IPS-18a (cell line): ENCODE data around the gene NSD1.

Experiments
- H3K27ac ChIP-seq: one replicate; pipeline ENCODE4 v1.5.1; 2013; ENCODE audit warnings: low read length
- H3K27me3 ChIP-seq: one replicate; pipeline ENCODE4 v1.6.1; 2013; ENCODE audit warnings: mild to moderate bottlenecking, low read length; ENCODE audit not compliant: control insufficient read depth, insufficient read depth
- H3K36me3 ChIP-seq: one replicate; pipeline ENCODE4 v1.6.1; 2013; ENCODE audit warnings: low read depth, low read length; ENCODE audit not compliant: control insufficient read depth
- H3K4me1 ChIP-seq: one replicate; pipeline ENCODE4 v1.6.1; 2013; ENCODE audit warnings: low read depth, low read length; ENCODE audit not compliant: control insufficient read depth
- H3K4me3 ChIP-seq: one replicate; pipeline ENCODE4 v1.5.1; 2013; ENCODE audit warnings: low read length
- H3K9ac ChIP-seq: one replicate; pipeline ENCODE4 v1.6.1; 2013; ENCODE audit warnings: mild to moderate bottlenecking, low read length, moderate library complexity
- H3K9me3 ChIP-seq: one replicate; pipeline ENCODE4 v1.6.1; 2013; ENCODE audit warnings: low read depth, low read length; ENCODE audit not compliant: control insufficient read depth

Gene NSD1, protein sequence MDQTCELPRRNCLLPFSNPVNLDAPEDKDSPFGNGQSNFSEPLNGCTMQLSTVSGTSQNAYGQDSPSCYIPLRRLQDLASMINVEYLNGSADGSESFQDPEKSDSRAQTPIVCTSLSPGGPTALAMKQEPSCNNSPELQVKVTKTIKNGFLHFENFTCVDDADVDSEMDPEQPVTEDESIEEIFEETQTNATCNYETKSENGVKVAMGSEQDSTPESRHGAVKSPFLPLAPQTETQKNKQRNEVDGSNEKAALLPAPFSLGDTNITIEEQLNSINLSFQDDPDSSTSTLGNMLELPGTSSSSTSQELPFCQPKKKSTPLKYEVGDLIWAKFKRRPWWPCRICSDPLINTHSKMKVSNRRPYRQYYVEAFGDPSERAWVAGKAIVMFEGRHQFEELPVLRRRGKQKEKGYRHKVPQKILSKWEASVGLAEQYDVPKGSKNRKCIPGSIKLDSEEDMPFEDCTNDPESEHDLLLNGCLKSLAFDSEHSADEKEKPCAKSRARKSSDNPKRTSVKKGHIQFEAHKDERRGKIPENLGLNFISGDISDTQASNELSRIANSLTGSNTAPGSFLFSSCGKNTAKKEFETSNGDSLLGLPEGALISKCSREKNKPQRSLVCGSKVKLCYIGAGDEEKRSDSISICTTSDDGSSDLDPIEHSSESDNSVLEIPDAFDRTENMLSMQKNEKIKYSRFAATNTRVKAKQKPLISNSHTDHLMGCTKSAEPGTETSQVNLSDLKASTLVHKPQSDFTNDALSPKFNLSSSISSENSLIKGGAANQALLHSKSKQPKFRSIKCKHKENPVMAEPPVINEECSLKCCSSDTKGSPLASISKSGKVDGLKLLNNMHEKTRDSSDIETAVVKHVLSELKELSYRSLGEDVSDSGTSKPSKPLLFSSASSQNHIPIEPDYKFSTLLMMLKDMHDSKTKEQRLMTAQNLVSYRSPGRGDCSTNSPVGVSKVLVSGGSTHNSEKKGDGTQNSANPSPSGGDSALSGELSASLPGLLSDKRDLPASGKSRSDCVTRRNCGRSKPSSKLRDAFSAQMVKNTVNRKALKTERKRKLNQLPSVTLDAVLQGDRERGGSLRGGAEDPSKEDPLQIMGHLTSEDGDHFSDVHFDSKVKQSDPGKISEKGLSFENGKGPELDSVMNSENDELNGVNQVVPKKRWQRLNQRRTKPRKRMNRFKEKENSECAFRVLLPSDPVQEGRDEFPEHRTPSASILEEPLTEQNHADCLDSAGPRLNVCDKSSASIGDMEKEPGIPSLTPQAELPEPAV (N-terminal part only)

DNA sequence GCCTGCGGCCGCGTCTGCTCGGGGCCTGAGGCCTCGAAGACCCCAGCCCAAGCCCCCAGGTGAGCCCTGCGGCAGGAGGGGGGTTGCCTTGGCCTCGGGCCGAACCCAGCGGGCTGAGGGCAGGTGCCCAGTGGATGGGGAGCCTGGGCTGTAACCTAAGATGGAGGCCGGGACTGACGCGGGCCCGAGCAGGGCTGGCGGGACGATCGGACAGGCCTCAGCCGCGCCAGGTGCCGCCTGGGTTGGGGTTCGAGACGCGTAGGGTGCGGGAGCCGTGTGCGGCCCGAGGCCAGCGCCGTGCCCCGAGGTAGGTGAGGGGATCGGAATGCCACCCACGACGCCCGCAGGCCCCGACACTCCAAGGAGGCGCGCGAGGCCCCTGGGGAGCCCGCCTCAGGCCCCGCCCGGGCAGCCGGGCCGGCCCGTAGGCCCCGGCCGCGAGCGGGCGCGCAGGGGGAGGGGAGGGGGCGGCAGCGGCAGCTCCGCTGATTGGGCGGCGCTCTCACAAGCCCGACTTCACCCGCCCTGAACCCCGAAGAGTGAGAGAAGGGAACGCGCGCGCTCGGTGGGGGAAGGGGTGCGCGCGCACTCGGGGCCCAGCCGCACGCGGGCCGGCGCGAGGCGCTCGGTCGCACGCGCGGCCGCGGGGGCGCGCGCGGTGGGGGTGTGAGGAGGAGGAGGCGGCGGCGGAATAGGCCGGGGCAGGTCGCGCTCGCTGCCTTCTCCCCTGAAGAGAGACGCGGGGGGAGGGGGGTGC, at the start of gene NSD1:
NSD1 (plus strand) TSS at position 678 of the 757 bp plus-strand sequence. CDS start 1,331 bp downstream, outside the sequence.
- Histone ChIP-seq H3K4me1 (peaks cover 16% of the 10 kb centered on the region), H3K27me3 (no peaks in the 10 kb centered on the region), H3K27ac (peak within 1 kb of the TSS; percentile 85), H3K36me3 (peaks cover 35% of the 10 kb centered on the region), H3K9ac (peak within 1 kb of the TSS; percentile 95), H3K4me3 (peak within 1 kb of the TSS; percentile 83), H3K9me3 (no peaks in the 10 kb centered on the region)

DNA sequence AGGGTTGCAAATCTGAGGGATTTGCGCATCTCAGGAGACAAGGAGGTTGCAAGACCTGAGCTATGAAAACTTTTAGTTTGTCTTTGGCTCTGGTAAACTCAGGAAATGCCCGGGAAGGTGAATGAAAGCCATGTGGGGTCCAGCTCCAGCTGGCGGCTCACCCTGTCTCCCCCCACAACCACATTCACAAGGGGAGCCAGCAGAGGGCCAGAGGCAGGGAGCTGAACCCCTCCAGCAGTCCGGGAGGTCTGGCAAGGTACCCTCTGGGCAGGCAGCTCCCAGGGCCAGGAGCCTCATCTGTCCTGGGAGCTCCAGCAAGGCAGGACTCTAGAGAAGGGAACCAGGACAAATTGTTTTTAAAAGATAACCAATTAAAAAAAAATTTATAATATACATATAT, 49.4 kb upstream of the NSD1 start:
- Histone ChIP-seq H3K36me3 (no peaks in the 10 kb centered on the region), H3K4me1 (peaks cover 6% of the 10 kb centered on the region), H3K9me3 (no peaks in the 10 kb centered on the region), H3K4me3 (no peak overlapping the region), H3K27me3 (no peaks in the 10 kb centered on the region), H3K9ac (no peak overlapping the region), H3K27ac (no peak overlapping the region)

DNA sequence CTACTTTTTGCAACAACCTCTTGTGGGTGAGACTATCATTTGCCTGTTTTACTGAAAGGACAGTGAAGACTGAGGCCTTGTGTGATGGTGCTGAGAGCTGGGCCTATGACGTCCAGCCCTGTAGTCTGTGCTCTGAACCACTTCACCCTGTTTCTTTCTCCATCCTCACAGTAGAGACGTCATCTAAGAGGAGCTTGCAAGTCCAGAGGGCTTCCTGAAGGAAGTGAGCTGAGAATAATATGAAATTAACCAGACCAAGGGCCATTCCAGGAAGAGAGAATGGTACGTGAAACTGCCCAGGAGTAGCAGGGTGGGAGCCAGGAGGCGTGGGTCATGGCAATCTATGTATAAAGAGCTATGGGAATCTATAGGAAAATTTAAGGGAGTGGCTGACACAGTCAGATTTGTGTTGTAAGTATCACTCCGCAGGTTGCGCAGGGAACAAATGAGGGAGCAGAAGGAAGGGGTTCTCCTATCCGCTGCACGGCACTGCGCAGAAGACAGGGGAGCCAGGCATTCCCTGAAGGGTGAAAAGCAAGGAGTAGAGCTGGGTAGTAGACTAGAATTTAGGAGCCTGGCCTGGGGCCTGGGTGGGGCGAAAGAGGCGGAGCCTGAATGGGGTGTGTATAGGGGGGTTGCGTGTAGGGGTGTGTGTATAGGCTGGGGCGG, 47.5 kb upstream of the NSD1 start:
- H3K27me3 ChIP-seq: no peaks in the 10 kb centered on the region
- no peak overlapping the region for H3K27ac ChIP-seq
- peaks cover 3% of the 10 kb centered on the region for H3K36me3 ChIP-seq
- H3K9me3 ChIP-seq: no peaks in the 10 kb centered on the region
- no peak overlapping the region for H3K4me3 ChIP-seq
- H3K4me1 ChIP-seq: peaks cover 6% of the 10 kb centered on the region
- H3K9ac ChIP-seq: no peak overlapping the region

DNA sequence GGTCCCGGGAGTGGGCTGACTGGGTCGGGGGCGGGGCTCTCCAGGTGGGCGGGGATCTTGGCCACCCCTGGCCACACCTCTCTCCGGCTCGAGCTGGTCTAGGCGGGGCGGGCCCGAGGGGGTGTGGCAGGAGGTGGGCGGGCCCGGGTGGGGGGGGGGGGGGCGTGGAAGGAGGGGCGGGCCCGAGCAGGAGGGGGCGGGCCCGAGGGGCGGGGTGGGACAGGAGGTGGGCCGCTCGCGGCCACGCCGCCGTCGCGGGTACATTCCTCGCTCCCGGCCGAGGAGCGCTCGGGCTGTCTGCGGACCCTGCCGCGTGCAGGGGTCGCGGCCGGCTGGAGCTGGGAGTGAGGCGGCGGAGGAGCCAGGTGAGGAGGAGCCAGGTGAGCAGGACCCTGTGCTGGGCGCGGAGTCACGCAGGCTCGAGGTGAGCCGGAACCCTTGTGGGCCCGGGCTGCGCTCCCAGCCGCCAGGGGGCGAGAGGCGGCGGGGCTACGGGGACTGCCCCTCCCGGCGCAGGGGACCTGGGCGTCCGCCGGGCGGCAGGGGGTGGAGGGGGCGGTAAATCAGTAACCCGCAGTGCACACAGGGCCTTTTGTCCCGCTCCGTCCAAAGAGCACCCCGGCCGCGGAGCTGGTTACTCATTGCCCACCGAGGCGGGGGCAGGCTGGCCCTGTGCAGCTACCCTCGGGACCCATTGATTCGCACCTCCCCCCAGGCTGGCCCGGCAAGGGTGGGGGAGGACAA, 46.7 kb upstream of the NSD1 start, which contains the start of gene FGFR4:
FGFR4 (plus strand) TSS at position 262 of the 744 bp plus-strand sequence. CDS start 2,688 bp downstream, outside the sequence.
- H3K4me3 ChIP-seq: peak within 1 kb of the TSS; percentile 69
- H3K4me1 ChIP-seq: peaks cover 6% of the 10 kb centered on the region
- H3K9me3 ChIP-seq: no peaks in the 10 kb centered on the region
- peak within 1 kb of the TSS; percentile 65 for H3K9ac ChIP-seq
- H3K27me3 ChIP-seq: no peaks in the 10 kb centered on the region
- no peak within 1 kb of the TSS for H3K27ac ChIP-seq
- peaks cover 10% of the 10 kb centered on the region for H3K36me3 ChIP-seq

DNA sequence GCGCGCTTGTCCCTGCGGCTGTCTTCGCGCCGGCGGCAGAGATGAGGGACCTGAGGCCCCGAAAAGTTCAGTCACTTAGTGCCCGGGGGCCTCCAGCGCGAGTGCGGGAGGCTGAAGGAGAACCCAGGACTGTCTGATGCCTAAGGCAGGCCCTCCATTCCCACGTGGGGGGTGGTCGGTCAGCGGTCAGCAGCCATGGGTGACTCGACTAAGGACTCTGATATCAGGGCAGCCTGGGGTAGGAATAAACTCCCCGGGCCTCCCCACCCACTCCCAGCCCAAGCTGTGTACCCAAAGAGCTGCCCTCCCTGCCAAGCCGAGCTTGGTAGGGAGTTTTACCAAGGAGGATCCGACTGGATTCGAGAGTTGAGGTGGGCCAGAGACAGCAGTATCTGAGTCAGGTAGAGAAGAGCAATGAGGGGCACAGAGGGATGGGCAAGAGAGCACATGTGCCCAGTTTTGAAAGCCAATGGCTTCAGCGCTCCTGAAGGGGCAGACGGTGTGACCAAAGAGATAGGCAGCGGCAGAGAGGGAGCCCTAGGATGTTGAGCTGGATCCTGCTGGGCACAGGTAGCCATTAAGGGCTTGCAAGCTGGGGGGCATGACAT, 46.1 kb upstream of the NSD1 start:
- Histone ChIP-seq H3K9me3 (no peaks in the 10 kb centered on the region), H3K27me3 (no peaks in the 10 kb centered on the region), H3K36me3 (peaks cover 13% of the 10 kb centered on the region), H3K27ac (no peak overlapping the region), H3K4me1 (peaks cover 6% of the 10 kb centered on the region), H3K4me3 (peak overlapping the region; percentile 69), H3K9ac (peak overlapping the region; percentile 65)

DNA sequence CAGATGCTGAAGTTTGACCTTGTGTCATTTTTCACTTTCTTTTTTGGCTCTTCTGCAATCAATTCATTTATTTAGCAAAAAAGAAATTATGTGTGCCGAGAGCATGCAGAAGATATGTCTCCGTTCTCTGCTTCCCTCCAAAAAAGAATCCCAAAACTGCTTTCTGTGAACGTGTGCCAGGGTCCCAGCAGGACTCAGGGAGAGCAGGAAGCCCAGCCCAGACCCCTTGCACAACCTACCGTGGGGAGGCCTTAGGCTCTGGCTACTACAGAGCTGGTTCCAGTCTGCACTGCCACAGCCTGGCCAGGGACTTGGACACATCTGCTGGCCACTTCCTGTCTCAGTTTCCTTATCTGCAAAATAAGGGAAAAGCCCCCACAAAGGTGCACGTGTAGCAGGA, 44.4 kb upstream of the NSD1 start:
- Histone ChIP-seq H3K9ac (no peak overlapping the region), H3K36me3 (peaks cover 17% of the 10 kb centered on the region), H3K27me3 (no peaks in the 10 kb centered on the region), H3K27ac (no peak overlapping the region), H3K9me3 (no peaks in the 10 kb centered on the region), H3K4me1 (peaks cover 6% of the 10 kb centered on the region), H3K4me3 (no peak overlapping the region)

DNA sequence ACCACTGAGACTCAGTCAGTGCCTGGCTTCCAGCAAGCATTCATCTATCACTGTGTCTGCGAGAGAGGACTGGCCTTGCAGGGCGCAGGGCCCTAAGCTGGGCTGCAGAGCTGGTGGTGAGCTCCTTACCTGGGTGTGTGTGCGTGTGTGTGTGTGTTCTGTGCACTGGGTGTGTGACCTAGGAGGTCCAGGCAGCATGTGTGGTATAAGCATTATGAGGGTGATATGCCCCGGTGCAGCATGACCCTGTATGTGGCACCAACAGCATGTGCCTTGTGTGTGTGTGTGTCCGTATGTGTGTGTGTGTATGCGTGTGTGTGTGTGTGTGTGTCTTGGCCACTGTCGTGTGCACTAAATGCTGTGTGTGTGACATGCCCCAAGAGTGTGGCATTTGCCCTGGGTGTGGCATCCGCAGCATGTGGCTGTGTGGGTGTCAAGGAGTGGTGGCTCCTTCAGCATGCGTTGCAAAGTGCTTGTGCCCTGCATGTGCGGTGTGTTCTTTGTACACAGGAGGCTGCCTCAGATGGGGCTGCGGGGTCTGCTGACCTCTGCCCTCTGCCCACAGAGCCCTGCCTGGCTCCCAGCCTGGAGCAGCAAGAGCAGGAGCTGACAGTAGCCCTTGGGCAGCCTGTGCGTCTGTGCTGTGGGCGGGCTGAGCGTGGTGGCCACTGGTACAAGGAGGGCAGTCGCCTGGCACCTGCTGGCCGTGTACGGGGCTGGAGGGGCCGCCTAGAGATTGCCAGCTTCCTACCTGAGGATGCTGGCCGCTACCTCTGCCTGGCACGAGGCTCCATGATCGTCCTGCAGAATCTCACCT, 43.5 kb upstream of the NSD1 start:
- H3K36me3 ChIP-seq: peaks cover 19% of the 10 kb centered on the region
- H3K9me3 ChIP-seq: no peaks in the 10 kb centered on the region
- H3K27ac ChIP-seq: no peak overlapping the region
- peaks cover 6% of the 10 kb centered on the region for H3K4me1 ChIP-seq
- H3K9ac ChIP-seq: no peak overlapping the region
- no peak overlapping the region for H3K4me3 ChIP-seq
- H3K27me3 ChIP-seq: no peaks in the 10 kb centered on the region

DNA sequence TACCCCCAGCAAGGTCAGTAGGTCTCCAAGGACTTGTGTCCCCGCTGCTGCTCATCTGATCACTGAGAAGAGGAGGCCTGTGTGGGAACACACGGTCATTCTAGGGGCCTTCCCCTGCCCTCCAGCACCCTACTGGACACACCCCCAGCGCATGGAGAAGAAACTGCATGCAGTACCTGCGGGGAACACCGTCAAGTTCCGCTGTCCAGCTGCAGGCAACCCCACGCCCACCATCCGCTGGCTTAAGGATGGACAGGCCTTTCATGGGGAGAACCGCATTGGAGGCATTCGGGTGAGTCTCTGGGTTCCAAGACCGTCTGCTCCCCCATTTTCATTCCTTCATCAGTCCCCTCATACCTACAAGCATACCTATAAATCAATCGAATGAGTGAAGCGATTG, 42.8 kb upstream of the NSD1 start:
- H3K9ac ChIP-seq: no peak overlapping the region
- peaks cover 5% of the 10 kb centered on the region for H3K4me1 ChIP-seq
- H3K27ac ChIP-seq: no peak overlapping the region
- H3K4me3 ChIP-seq: no peak overlapping the region
- no peaks in the 10 kb centered on the region for H3K27me3 ChIP-seq
- H3K9me3 ChIP-seq: no peaks in the 10 kb centered on the region
- peaks cover 26% of the 10 kb centered on the region for H3K36me3 ChIP-seq

DNA sequence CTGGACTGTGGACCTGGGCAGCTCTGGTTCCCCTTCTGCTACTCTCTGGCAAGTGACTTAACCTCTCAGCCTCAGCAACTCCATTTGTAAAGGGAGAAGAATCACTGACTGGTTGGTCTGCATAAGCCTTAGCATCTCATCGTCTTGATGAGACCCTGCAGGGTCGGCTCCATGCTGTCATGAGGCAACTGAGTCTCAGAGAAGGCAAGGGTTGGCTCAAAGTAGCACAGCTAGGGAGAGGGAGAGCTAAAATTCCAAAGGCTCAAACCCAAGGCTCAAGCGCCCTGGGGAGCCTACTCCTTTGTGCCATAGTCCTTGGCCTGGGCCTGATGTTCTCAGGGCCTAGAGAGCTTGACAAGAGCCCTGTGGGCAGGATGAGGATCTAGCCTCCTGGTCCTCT, 42.3 kb upstream of the NSD1 start:
- no peaks in the 10 kb centered on the region for H3K9me3 ChIP-seq
- H3K36me3 ChIP-seq: peaks cover 26% of the 10 kb centered on the region
- peaks cover 1% of the 10 kb centered on the region for H3K4me1 ChIP-seq
- H3K4me3 ChIP-seq: no peak overlapping the region
- H3K9ac ChIP-seq: no peak overlapping the region
- H3K27me3 ChIP-seq: no peaks in the 10 kb centered on the region
- no peak overlapping the region for H3K27ac ChIP-seq
